GM12892 (cell line): Measurements from ENCODE around the gene CCDC27.

Experiments
- POLR2A ChIP-seq: IDR thresholded peaks from 2 replicates; pipeline ENCODE4 v1.6.1; 2011; ENCODE audit warnings: low read depth, low read length, control low read depth
- TAF1 ChIP-seq: IDR thresholded peaks from 2 replicates; pipeline ENCODE4 v1.6.1; 2011; ENCODE audit warnings: low read depth, mild to moderate bottlenecking, control low read depth, low read length, borderline replicate concordance

DNA sequence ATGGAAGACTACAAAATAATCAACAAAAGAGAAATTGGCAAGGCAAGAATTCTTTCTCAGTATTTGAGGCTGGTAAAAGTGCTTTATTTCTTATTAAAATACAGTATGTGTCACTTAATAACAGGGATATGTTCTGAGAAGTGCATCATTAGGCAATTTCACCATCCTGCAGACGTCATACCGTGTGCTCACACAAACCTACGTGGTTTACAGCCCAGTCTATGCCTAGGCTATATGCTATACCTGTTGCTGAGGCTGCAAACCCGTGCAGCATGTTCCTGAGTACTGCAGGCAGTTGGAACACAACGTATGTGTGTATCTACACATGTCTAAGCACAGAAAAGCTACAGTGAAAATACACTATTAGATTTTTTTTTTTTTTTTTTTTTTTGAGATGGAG is 2.7 kb upstream of the CCDC27 start:
- TF ChIP-seq POLR2A, result no peak
- TF ChIP-seq TAF1, result no peak
